GM12873 (cell line): ENCODE results near the gene CCDC71.
A peak's percentile ranks its signal among the peaks of the same experiment; 100 is the strongest.

Experiments used
- TF ChIP-seq, protein P1 (sequence below): IDR thresholded peaks from 2 replicates; pipeline ENCODE4 v1.5.1; 2012; ENCODE audit warnings: low read depth, mild to moderate bottlenecking, moderate library complexity, low read length, control low read depth; ENCODE audit not compliant: insufficient read depth; ENCODE audit errors: missing control alignments

CCDC71 gene

GRCh38 chr3:49174397-49174985, 8.4 kb upstream of the CCDC71 start:
- TF ChIP-seq, protein P1, sequence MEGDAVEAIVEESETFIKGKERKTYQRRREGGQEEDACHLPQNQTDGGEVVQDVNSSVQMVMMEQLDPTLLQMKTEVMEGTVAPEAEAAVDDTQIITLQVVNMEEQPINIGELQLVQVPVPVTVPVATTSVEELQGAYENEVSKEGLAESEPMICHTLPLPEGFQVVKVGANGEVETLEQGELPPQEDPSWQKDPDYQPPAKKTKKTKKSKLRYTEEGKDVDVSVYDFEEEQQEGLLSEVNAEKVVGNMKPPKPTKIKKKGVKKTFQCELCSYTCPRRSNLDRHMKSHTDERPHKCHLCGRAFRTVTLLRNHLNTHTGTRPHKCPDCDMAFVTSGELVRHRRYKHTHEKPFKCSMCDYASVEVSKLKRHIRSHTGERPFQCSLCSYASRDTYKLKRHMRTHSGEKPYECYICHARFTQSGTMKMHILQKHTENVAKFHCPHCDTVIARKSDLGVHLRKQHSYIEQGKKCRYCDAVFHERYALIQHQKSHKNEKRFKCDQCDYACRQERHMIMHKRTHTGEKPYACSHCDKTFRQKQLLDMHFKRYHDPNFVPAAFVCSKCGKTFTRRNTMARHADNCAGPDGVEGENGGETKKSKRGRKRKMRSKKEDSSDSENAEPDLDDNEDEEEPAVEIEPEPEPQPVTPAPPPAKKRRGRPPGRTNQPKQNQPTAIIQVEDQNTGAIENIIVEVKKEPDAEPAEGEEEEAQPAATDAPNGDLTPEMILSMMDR: no peak

GRCh38 chr3:49173792-49174170, 7.7 kb upstream of the CCDC71 start:
- TF ChIP-seq, protein P1: no peak

DNA sequence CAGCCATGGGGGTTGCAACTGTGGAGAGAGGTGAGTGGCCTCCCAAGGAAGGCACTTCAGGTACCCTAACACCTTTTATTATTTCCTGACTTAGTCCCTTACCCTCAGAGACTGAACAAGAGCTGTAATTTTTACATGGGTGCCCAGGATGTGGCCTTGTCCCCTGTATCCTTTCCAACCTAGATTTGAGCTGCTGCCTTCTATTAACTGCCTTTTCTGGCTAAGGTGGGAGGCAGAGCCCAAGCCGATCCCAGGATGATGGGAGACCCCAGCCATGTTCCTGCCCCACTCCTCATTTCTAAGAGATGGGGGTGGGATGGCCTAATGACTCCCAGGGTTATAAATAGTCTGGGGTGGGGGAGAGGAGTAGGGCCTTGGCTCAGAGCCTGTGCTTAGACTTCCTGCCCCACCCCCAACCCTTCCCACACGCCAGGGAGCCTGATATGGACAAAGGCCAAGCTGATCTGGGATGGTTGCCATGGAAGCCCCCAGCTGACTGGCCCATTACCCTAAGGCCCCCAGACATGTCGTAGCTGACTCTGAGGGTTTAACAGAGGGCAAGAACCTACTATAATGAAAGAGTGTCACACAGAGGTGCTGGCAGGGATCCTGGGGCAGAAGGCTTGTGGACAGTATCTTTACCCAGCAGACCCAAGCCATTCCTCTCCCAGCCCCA, 7.1 kb upstream of the CCDC71 start:
- TF ChIP-seq, protein P1: no peak

DNA sequence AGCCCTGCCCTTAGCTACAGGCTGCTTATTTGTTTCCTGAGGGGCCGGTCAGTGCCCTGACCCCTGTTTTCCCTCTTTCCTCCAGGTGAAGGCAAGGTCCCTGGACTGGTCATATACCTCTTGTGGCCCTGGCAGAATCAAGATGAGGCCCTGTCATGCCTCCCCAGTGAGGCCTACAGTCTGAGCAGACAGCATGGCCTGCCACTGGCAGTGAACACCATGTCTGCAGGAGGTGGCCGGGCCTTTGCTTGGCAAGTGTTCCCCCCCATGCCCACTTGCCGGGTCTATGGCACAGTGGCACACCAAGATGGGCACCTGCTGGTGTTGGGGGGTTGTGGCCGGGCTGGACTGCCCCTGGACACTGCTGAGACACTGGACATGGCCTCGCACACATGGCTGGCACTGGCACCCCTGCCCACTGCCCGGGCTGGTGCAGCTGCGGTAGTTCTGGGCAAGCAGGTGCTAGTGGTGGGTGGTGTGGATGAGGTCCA, 6.5 kb upstream of the CCDC71 start:
- TF ChIP-seq, protein P1: no peak

DNA sequence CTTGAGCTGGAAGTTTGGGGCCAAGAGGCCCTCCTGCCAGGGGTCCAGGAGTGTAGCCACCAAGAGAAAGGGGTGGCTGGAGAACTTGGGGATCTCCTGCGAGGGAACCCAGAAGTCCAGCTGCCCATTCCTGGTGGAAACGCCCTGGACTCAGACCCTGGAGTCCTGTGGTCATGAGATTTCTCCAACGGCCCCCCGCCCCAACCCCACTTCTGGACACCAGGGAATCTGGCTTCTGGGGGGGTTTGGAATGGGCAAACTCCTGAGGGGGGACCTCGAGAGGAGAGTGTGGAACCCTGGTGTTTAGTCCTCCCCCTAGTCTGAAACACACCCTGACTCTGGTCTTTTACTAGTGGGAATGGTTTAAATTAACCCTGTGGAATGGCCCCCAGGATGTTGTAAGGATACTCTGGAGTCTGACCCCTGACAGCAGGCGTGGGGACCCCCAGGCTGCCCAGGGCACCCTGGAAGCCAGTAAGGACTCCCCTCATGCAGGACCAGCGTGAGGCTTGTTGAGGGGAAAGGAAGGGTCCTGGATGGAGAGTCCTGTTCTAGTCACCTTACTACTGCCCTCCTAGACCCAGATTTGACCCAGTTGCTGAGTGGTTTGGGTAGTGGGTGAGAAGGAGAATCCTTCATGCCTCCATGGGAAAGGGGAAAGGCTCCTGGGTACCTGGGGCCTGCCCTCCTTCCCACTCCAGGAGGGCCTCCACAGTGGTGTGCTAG, 5.8 kb upstream of the CCDC71 start:
- TF ChIP-seq, protein P1: no peak

DNA sequence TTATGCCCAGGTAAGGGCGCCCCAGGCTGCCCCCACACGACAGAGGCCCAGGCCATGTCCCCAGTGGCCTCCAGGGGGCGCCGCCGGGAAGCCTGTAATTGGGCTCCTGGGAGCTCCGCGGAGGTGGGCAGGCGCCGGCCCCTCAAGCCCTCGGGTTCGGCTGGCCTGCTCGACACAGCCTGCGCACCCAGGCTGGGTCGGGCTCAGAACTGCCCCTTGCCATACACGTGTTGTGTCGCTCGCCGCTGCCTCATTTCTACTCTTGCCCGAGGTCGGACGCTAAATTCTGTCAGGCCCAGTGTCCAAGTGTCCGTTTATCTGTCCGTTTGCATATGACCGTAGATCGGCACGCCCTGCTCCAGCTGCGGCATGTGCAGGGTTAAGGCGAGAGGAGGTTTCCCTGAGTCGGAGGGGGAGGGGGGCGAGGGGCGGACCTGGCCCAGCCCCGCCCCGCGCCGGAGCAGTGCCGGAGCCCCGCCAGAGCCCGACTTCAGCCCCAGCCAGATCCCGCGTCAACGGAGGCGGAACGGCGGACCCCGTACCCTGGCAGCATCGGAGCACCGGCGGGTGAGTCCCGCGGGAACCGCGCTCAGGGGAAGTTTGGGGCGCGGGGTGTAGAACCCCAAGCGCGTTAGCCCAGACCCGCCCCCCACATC, 5.1 kb upstream of the CCDC71 start, which contains the start of gene KLHDC8B:
TSS of gene KLHDC8B (plus strand) at position 480 of the 656 bp plus-strand sequence. CDS start 1,172 bp downstream, outside the sequence.
- TF ChIP-seq, protein P1: peak; percentile 88

GRCh38 chr3:49170744-49171118, 4.6 kb upstream of the CCDC71 start:
- TF ChIP-seq, protein P1: no peak
